ENCODE results near the gene FFAR3. TPM values are rescaled to one million over a fixed set of nuclear protein-coding genes. Genes with fewer than 3 reads are reported as not detected.
A peak's percentile ranks its signal among the peaks of the same experiment; 100 is the strongest.
"Not testable (repeated sequence)": the region's sequence is repeated elsewhere in the genome, so short reads cannot be mapped to it uniquely, and the experiment has no call there.

FFAR3 gene
- total RNA-seq, 2 experiments from 2014 or later: 1.1 to 1.2 TPM

DNA sequence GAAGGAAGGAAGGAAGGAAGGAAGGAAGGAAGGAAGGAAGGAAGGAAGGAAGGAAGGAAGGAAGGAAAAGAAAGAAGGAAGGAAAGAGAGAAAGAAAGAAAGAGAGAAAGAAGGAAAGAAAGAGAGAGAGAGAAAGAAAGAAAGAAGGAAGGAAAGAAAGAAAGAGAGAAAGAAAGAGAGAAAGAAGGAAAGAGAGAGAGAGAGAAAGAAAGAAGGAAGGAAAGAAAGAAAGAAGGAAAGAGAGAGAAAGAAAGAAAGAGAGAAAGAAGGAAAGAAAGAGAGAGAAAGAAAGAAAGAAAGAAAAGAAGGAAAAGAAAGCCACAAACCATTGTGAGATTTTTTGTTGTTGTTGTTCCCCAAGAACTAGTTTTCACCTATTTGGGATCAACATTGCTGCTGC lies 15.8 kb downstream of the FFAR3 start:
- H3K4me1 Mint-ChIP-seq (ENCODE audit: low read depth): peaks cover 21% of the 10 kb centered on the region
- TF ChIP-seq, protein P1, sequence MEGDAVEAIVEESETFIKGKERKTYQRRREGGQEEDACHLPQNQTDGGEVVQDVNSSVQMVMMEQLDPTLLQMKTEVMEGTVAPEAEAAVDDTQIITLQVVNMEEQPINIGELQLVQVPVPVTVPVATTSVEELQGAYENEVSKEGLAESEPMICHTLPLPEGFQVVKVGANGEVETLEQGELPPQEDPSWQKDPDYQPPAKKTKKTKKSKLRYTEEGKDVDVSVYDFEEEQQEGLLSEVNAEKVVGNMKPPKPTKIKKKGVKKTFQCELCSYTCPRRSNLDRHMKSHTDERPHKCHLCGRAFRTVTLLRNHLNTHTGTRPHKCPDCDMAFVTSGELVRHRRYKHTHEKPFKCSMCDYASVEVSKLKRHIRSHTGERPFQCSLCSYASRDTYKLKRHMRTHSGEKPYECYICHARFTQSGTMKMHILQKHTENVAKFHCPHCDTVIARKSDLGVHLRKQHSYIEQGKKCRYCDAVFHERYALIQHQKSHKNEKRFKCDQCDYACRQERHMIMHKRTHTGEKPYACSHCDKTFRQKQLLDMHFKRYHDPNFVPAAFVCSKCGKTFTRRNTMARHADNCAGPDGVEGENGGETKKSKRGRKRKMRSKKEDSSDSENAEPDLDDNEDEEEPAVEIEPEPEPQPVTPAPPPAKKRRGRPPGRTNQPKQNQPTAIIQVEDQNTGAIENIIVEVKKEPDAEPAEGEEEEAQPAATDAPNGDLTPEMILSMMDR (IDR thresholded peaks at IDR 0.05): peak; percentile 18
- POLR2A ChIA-PET: interaction anchor here (1.2 kb wide), 1 partner anchor 19 kb away, joined by 3 read pairs; no protein-coding TSS in a partner anchor
- H3K4me3 Mint-ChIP-seq; H3K9me3 Mint-ChIP-seq; H3K36me3 Mint-ChIP-seq (ENCODE audit: low read depth); DNase-seq; H3K27me3 Mint-ChIP-seq; intact Hi-C loops (cut with micrococcal nuclease); H3K27ac Mint-ChIP-seq; ATAC-seq: not testable (repeated sequence)
- CTCF ChIA-PET: interaction anchor here (1.0 to 2.2 kb wide), 4 partner anchors 16 to 136 kb away, joined by 3 to 7 read pairs (median 4); partner anchors contain the start of genes FFAR1 and FFAR3

DNA sequence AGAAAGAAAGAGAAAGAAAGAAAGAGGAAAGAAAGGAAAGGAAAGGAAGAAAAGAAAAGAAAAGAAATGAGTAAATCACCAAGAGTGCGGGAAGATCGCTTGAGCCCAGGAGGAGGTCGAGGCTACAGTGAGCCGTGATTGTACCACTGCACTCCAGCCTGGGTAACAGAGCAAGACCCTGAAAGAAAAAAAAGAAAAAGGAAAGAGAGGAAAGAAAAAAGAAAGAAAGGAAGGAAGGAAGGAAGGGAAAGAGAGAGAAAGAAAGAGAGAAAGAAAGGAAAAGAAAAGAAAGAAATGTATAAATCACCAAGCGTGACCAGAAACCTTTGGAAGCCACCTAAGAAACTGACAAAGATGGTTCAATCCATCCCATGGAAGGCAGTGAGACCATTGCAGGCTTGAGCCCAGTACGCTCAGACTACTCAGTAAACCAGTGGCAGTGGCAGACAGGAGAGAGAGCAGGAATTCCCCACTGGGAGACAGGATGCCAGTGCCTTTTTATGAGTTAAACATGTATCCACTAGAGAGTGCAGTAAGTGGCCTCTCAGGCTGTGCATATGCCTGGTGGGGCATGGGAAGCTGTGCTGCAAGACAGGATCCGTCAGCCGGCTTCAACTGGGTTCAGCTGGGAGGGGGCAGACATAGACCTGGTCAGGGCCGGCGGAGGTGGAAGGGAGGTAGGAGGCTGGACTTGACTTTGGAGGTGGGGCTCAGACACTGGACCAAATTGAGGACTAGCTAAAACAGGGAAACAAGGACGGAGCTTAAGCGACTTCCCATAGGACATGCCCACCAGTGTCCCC lies 17.4 kb downstream of the FFAR3 start:
- H3K27ac Mint-ChIP-seq: no peak overlapping the region
- CTCF ChIA-PET: interaction anchor here (1.1 to 2.2 kb wide), 4 partner anchors 23 to 134 kb away, joined by 4 to 7 read pairs (median 4); no protein-coding TSS in a partner anchor

DNA sequence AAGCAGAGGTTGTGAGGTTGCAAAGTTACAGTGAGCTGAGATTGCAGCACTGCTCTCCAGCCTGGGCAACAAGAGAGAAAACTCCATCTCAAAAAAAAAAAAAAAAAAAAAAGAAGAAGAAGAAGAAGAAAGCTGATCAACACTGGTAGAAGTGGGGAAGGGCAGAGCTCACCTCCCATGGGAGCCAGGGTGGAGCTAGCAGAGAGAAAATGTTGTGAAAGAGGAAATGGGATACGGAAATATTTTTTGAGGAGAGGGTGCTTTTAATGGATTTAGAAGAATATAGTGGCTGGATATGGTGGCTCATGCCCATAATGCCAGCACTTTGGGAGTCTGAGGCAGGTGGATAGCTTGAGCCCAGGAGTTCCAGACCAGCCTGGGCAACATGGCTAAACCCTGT lies 19.4 kb downstream of the FFAR3 start:
- TF ChIP-seq, protein P1 (IDR thresholded peaks at IDR 0.05): no peak
- DNase-seq (no peak), ATAC-seq (no peak)
- Mint-ChIP-seq H3K4me3 (no peak overlapping the region), H3K27me3 (peaks cover 9% of the 10 kb centered on the region), H3K36me3 (ENCODE audit: low read depth) (no peaks in the 10 kb centered on the region), H3K9me3 (no peaks in the 10 kb centered on the region), H3K27ac (no peak overlapping the region), H3K4me1 (ENCODE audit: low read depth) (peaks cover 21% of the 10 kb centered on the region)
- intact Hi-C loops (cut with micrococcal nuclease): no loop called here
- ChIA-PET POLR2A (no interaction called here), CTCF (interaction anchor here (1.0 to 1.1 kb wide), 2 partner anchors 20 to 79 kb away, joined by 3 read pairs; no protein-coding TSS in a partner anchor)

More for the DNA sequence above, 17.4 kb downstream of the FFAR3 start:
- TF ChIP-seq, protein P1 (IDR thresholded peaks at IDR 0.05): no peak
- POLR2A ChIA-PET: no interaction called here
- ATAC-seq (no peak), DNase-seq (no peak)
- intact Hi-C loops (cut with micrococcal nuclease): no loop called here
- Mint-ChIP-seq H3K4me3 (no peak overlapping the region), H3K9me3 (no peaks in the 10 kb centered on the region), H3K27me3 (peaks cover 4% of the 10 kb centered on the region), H3K36me3 (ENCODE audit: low read depth) (no peaks in the 10 kb centered on the region), H3K4me1 (ENCODE audit: low read depth) (peaks cover 21% of the 10 kb centered on the region)

DNA sequence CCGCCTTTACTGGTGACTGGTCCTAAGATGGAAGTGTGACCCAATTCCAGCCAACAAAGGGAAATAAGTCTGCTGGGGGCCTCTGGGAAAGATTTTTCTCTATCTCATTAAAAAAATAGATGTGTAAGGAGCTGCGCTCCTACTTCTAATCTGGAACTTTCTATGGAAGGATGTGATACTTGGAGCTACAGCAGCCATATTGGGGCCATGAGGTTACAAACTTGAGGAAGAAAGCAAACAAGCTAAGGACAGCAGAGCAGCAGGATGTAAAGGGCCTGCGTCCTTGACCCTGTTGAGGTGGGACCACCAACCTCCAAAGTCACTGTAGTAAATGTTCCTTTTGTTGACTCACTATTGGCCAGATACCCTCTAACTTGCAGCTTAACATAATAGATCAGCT lies 20.1 kb downstream of the FFAR3 start:
- POLR2A ChIA-PET: no interaction called here
- no peak for DNase-seq
- no peaks in the 10 kb centered on the region for H3K36me3 Mint-ChIP-seq (ENCODE audit: low read depth)
- CTCF ChIA-PET: interaction anchor here (1.0 to 1.3 kb wide), 3 partner anchors 21 to 28 kb away, joined by 3 to 6 read pairs (median 4); no protein-coding TSS in a partner anchor
- H3K27me3 Mint-ChIP-seq: peaks cover 9% of the 10 kb centered on the region
- H3K4me3 Mint-ChIP-seq: no peak overlapping the region
- intact Hi-C loops (cut with micrococcal nuclease): no loop called here
- no peak for ATAC-seq
- H3K4me1 Mint-ChIP-seq (ENCODE audit: low read depth): peaks cover 21% of the 10 kb centered on the region
- TF ChIP-seq, protein P1 (IDR thresholded peaks at IDR 0.05): no peak
- H3K27ac Mint-ChIP-seq: no peak overlapping the region
- H3K9me3 Mint-ChIP-seq: no peaks in the 10 kb centered on the region

DNA sequence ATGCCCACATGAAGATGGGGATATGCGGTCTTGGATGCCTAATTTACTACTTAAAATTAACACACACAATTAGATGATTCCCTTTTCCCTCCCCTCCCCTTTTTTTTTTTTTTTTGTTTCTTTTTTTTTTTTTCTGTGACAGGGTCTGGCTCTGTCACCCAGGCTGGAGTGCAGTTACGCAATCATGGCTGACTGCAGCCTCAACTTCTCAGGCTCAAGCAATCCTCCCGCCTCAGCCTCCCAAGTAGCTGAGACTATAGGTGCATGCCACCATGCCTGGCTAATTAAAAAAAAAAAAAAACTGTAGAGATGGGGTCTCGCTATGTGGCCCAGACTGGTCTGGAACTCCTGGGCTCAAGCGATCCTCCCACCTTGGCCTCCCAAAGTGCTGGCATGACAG lies 21.3 kb downstream of the FFAR3 start:
- H3K27ac Mint-ChIP-seq; H3K9me3 Mint-ChIP-seq; DNase-seq; H3K27me3 Mint-ChIP-seq; H3K4me3 Mint-ChIP-seq; H3K36me3 Mint-ChIP-seq (ENCODE audit: low read depth); POLR2A ChIA-PET; intact Hi-C loops (cut with micrococcal nuclease); ATAC-seq: not testable (repeated sequence)
- CTCF ChIA-PET: interaction anchor here (1.2 kb wide), 1 partner anchor 89 kb away, joined by 6 read pairs; no protein-coding TSS in a partner anchor
- H3K4me1 Mint-ChIP-seq (ENCODE audit: low read depth): peaks cover 17% of the 10 kb centered on the region
